ENCODE results near the gene SLMAP.
A peak's percentile ranks its signal among the peaks of the same experiment; 100 is the strongest.

The SLMAP gene

DNA sequence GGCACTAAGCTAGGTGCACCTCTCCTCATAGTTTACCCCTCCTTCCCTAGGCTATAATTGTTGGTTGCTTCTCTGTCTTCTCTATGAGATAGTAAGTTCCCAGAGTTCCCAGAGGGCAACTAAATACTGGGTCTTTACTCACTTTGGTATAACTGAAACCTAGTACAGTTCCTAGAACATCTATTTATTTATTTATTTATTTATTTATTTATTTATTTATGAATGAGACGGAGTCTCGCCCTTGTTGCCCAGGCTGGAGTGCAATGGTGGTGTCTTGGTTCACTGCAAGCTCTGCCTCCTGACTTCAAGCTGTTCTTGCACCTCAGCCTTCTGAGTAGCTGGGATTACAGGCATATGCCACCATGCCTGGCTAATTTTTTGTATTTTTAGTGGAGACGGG, 181.0 kb downstream of the SLMAP start:
- H3K27ac ChIP-seq = no peak overlapping the region
- no peak for TF ChIP-seq FOXP2 (optimal IDR thresholded peaks at IDR 0.05; ENCODE audit: control extremely low read depth, extremely low read length, insufficient read depth)
- no peak for TF ChIP-seq EZH2 (IDR thresholded peaks at IDR 0.05)
- no peak for TF ChIP-seq POLR2AphosphoS5 (IDR thresholded peaks at IDR 0.05; ENCODE audit: borderline replicate concordance, low read depth, low read length)
- H3K36me3 ChIP-seq (ENCODE audit: insufficient read depth, low read length) = no peaks in the 10 kb centered on the region
- no peaks in the 10 kb centered on the region for H3K9me3 ChIP-seq (ENCODE audit: low read depth, low read length)
- no peak overlapping the region for H3K9ac ChIP-seq (ENCODE audit: insufficient read length)
- no peak overlapping the region for H3K4me3 ChIP-seq
- no peak for DNase-seq (ENCODE audit: low read depth, low spot score)

GRCh38 chr3:57939775-57940174, 183.7 kb downstream of the SLMAP start:
- Histone ChIP-seq H3K36me3 (ENCODE audit: insufficient read depth, low read length) (no peaks in the 10 kb centered on the region), H3K9me3 (ENCODE audit: low read depth, low read length) (no peaks in the 10 kb centered on the region), H3K27ac (no peak overlapping the region), H3K4me3 (no peak overlapping the region), H3K9ac (ENCODE audit: insufficient read length) (no peak overlapping the region)
- no peak for DNase-seq (ENCODE audit: low read depth, low spot score)
- TF ChIP-seq EZH2 (IDR thresholded peaks at IDR 0.05) = no peak
- TF ChIP-seq FOXP2 (optimal IDR thresholded peaks at IDR 0.05; ENCODE audit: control extremely low read depth, extremely low read length, insufficient read depth) = no peak
- TF ChIP-seq POLR2AphosphoS5 (IDR thresholded peaks at IDR 0.05; ENCODE audit: borderline replicate concordance, low read depth, low read length) = no peak

DNA sequence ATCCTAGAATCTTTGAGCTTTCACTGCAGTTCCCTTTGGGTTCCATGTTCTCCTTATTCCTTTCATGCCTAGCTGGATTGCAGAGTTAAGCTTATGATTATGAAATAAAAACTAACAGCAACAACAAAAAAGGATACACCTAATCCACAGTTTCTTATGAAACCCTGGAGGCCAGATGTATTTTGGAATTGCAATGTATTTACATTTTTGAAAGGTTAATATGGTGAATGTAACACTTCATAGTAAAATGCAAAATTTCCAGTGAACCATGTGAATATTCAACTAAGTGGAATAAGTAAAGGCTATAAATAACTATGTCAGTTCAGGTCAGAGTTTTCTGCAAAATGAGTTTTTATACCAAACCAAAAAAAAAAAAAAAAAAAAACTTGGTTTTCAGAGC, 186.3 kb downstream of the SLMAP start:
- no peak overlapping the region for H3K27ac ChIP-seq
- no peak for TF ChIP-seq FOXP2 (optimal IDR thresholded peaks at IDR 0.05; ENCODE audit: control extremely low read depth, extremely low read length, insufficient read depth)
- TF ChIP-seq EZH2 (IDR thresholded peaks at IDR 0.05) = no peak

DNA sequence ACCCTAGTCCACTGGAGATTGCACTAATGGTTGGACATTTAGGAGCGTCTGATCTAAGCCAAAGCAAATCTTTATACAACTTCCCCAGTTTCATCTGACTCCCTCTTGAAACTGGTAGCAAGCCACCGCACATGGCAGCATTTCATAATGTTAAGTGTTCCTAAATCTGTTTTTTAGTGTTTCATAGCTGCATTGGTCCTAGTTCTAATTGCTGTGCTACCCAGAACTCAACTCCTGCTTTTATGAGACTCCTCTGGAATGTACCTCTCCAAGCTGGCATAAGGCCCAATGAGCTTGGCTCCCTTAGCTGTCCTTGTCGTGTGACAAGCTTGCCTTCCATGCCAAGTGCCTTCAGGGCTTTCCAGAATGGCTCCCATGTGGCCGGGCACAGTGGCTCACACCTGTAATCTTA, 186.8 kb downstream of the SLMAP start:
- TF ChIP-seq FOXP2 (optimal IDR thresholded peaks at IDR 0.05; ENCODE audit: control extremely low read depth, extremely low read length, insufficient read depth) = no peak
- no peak for TF ChIP-seq EZH2 (IDR thresholded peaks at IDR 0.05)
- no peak for TF ChIP-seq POLR2AphosphoS5 (IDR thresholded peaks at IDR 0.05; ENCODE audit: borderline replicate concordance, low read depth, low read length)
- DNase-seq (ENCODE audit: low read depth, low spot score) = no peak
- Histone ChIP-seq H3K4me3 (no peak overlapping the region), H3K9ac (ENCODE audit: insufficient read length) (no peak overlapping the region), H3K36me3 (ENCODE audit: insufficient read depth, low read length) (no peaks in the 10 kb centered on the region), H3K9me3 (ENCODE audit: low read depth, low read length) (no peaks in the 10 kb centered on the region), H3K27ac (no peak overlapping the region)

More for the DNA sequence above, 186.3 kb downstream of the SLMAP start:
- Histone ChIP-seq H3K4me3 (no peak overlapping the region), H3K9ac (ENCODE audit: insufficient read length) (no peak overlapping the region), H3K36me3 (ENCODE audit: insufficient read depth, low read length) (no peaks in the 10 kb centered on the region), H3K9me3 (ENCODE audit: low read depth, low read length) (no peaks in the 10 kb centered on the region)
- DNase-seq (ENCODE audit: low read depth, low spot score) = no peak

GRCh38 chr3:57943525-57944495, 187.7 kb downstream of the SLMAP start:
- Histone ChIP-seq H3K4me3 (no peak overlapping the region), H3K36me3 (ENCODE audit: insufficient read depth, low read length) (no peaks in the 10 kb centered on the region), H3K9me3 (ENCODE audit: low read depth, low read length) (no peaks in the 10 kb centered on the region), H3K27ac (peak overlapping the region; percentile 42), H3K9ac (ENCODE audit: insufficient read length) (no peak overlapping the region)
- no peak for TF ChIP-seq FOXP2 (optimal IDR thresholded peaks at IDR 0.05; ENCODE audit: control extremely low read depth, extremely low read length, insufficient read depth)
- no peak for TF ChIP-seq POLR2AphosphoS5 (IDR thresholded peaks at IDR 0.05; ENCODE audit: borderline replicate concordance, low read depth, low read length)
- TF ChIP-seq EZH2 (IDR thresholded peaks at IDR 0.05) = no peak
- no peak for DNase-seq (ENCODE audit: low read depth, low spot score)

GRCh38 chr3:57946970-57947381, 190.9 kb downstream of the SLMAP start:
- Histone ChIP-seq H3K9ac (ENCODE audit: insufficient read length) (no peak overlapping the region), H3K36me3 (ENCODE audit: insufficient read depth, low read length) (no peaks in the 10 kb centered on the region), H3K4me3 (no peak overlapping the region), H3K9me3 (ENCODE audit: low read depth, low read length) (no peaks in the 10 kb centered on the region), H3K27ac (no peak overlapping the region)
- TF ChIP-seq POLR2AphosphoS5 (IDR thresholded peaks at IDR 0.05; ENCODE audit: borderline replicate concordance, low read depth, low read length) (no peak), EZH2 (IDR thresholded peaks at IDR 0.05) (no peak), FOXP2 (optimal IDR thresholded peaks at IDR 0.05; ENCODE audit: control extremely low read depth, extremely low read length, insufficient read depth) (no peak)
- no peak for DNase-seq (ENCODE audit: low read depth, low spot score)

GRCh38 chr3:57948080-57948671, 192.1 kb downstream of the SLMAP start:
- Histone ChIP-seq H3K36me3 (ENCODE audit: insufficient read depth, low read length) (no peaks in the 10 kb centered on the region), H3K9me3 (ENCODE audit: low read depth, low read length) (no peaks in the 10 kb centered on the region), H3K4me3 (no peak overlapping the region), H3K27ac (no peak overlapping the region), H3K9ac (ENCODE audit: insufficient read length) (no peak overlapping the region)
- DNase-seq (ENCODE audit: low read depth, low spot score) = no peak
- TF ChIP-seq FOXP2 (optimal IDR thresholded peaks at IDR 0.05; ENCODE audit: control extremely low read depth, extremely low read length, insufficient read depth) = no peak
- no peak for TF ChIP-seq EZH2 (IDR thresholded peaks at IDR 0.05)
- no peak for TF ChIP-seq POLR2AphosphoS5 (IDR thresholded peaks at IDR 0.05; ENCODE audit: borderline replicate concordance, low read depth, low read length)

- no peaks in the 10 kb centered on the region for H3K9me3 ChIP-seq (ENCODE audit: low read depth, low read length)
- no peak for TF ChIP-seq EZH2 (IDR thresholded peaks at IDR 0.05)
- no peak overlapping the region for H3K27ac ChIP-seq
These were observed 192.7 kb downstream of the SLMAP start for GRCh38 chr3:57948781-57949242.

More at GRCh38 chr3:57948781-57949242, 192.7 kb downstream of the SLMAP start:
- no peak overlapping the region for H3K4me3 ChIP-seq
- no peaks in the 10 kb centered on the region for H3K36me3 ChIP-seq (ENCODE audit: insufficient read depth, low read length)
- H3K9ac ChIP-seq (ENCODE audit: insufficient read length) = no peak overlapping the region
- DNase-seq (ENCODE audit: low read depth, low spot score) = no peak
